Spleen (tissue), 3 donors: ENCODE data around the gene RNF126.

Source experiments
- POLR2A ChIP-seq, 3 donors: fragments of 450-650 bp; IDR thresholded peaks; one replicate each; pipeline ENCODE4 v1.5.1; 2017; ENCODE audit warnings: antibody characterized with exemption in 3 of 3, mild to moderate bottlenecking in 1 of 3
- POLR2AphosphoS5 ChIP-seq, 3 donors: sonication (generic); formaldehyde crosslinking; IDR thresholded peaks; one replicate each; pipeline ENCODE4 v1.5.1; 2017; ENCODE audit warnings: antibody characterized with exemption in 3 of 3

DNA sequence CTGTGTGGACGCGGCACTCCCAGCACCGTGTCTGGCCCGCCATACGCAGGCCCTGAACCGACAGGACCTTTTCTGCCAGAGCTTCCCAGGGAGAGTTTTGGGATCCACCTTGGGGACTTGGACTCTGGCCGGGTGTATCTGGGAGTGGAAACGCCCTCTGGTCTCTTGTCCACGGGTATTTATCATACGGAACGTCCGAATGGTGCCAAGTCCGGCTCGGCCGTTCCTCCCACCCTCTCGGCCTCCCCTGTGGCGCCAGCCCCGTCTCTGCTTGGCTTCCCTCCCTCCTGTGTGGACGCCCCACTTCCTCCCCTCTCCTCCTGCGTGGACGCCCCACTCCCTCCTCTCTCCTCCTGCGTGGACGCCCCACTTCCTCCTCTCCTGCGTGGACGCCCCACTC, 61.2 kb downstream of the RNF126 start:
- no peak for TF ChIP-seq POLR2A (IDR thresholded peaks at IDR 0.05)
- no peak for TF ChIP-seq POLR2AphosphoS5 (IDR thresholded peaks at IDR 0.05)
